Measurements from ENCODE around the gene GSKIP.

The GSKIP gene

GRCh38 chr14:96383445-96383844 is 20.1 kb downstream of the GSKIP start:
- no peak for DNase-seq

GRCh38 chr14:96384053-96384452 is 20.7 kb downstream of the GSKIP start:
- no peak for DNase-seq

- no peak for DNase-seq
Observed at GRCh38 chr14:96384740-96385139, 21.4 kb downstream of the GSKIP start.

- no peak for DNase-seq
Observed at GRCh38 chr14:96385385-96385784, 22.1 kb downstream of the GSKIP start.

GRCh38 chr14:96390965-96391292 is 27.6 kb downstream of the GSKIP start:
- no peak for DNase-seq

GRCh38 chr14:96391293-96392118 is 28.2 kb downstream of the GSKIP start:
- peak; percentile 96 for DNase-seq

GRCh38 chr14:96393071-96393691 is 29.9 kb downstream of the GSKIP start:
- DNase-seq: no peak

GRCh38 chr14:96394047-96394815 is 30.9 kb downstream of the GSKIP start:
- no peak for DNase-seq

GRCh38 chr14:96398432-96398831 is 35.1 kb downstream of the GSKIP start:
- DNase-seq: no peak

GRCh38 chr14:96398921-96399320 is 35.6 kb downstream of the GSKIP start:
- no peak for DNase-seq

GRCh38 chr14:96399405-96399804 is 36.1 kb downstream of the GSKIP start:
- no peak for DNase-seq

GRCh38 chr14:96400495-96400894 is 37.2 kb downstream of the GSKIP start:
- no peak for DNase-seq

GRCh38 chr14:96403409-96403808 is 40.1 kb downstream of the GSKIP start:
- no peak for DNase-seq

- no peak for DNase-seq
Observed at GRCh38 chr14:96405677-96406076, 42.4 kb downstream of the GSKIP start.

- no peak for DNase-seq
Observed at GRCh38 chr14:96407935-96408570, 44.7 kb downstream of the GSKIP start.

- no peak for DNase-seq
Observed at GRCh38 chr14:96408608-96409007, 45.3 kb downstream of the GSKIP start.

GRCh38 chr14:96409701-96410100 is 46.4 kb downstream of the GSKIP start:
- no peak for DNase-seq

GRCh38 chr14:96410119-96410518 is 46.8 kb downstream of the GSKIP start:
- DNase-seq: no peak

GRCh38 chr14:96413526-96413925 is 50.2 kb downstream of the GSKIP start:
- DNase-seq: no peak

- no peak for DNase-seq
Observed at GRCh38 chr14:96415559-96415958, 52.2 kb downstream of the GSKIP start.

GRCh38 chr14:96416292-96416691 is 53.0 kb downstream of the GSKIP start:
- peak; percentile 57 for DNase-seq

GRCh38 chr14:96417254-96417653 is 53.9 kb downstream of the GSKIP start:
- DNase-seq: no peak

- no peak for DNase-seq
Observed at GRCh38 chr14:96418075-96418474, 54.7 kb downstream of the GSKIP start.
